Testis (tissue), 3 donors: Measurements from ENCODE around the gene MED23. TPM values are rescaled to one million over a fixed set of nuclear protein-coding genes. Genes with fewer than 3 reads are reported as not detected.

ENCODE experiments used
- DNase-seq: peaks from one replicate; pipeline ENCODE4 v3.0.0-alpha.2; 2019
- H3K27ac ChIP-seq, 2 donors: fragments of 200-600 bp; sonication (generic); one replicate each; pipeline ENCODE4 v1.5.1; 2019
- H3K27me3 ChIP-seq: fragments of 200-600 bp; sonication (generic); one replicate; pipeline ENCODE4 v1.5.1; 2019
- H3K36me3 ChIP-seq: fragments of 200-600 bp; sonication (generic); one replicate; pipeline ENCODE4 v1.5.1; 2017; ENCODE audit warnings: low read depth; ENCODE audit errors: missing control alignments
- H3K4me1 ChIP-seq: fragments of 200-600 bp; sonication (generic); one replicate; pipeline ENCODE4 v1.5.1; 2019
- H3K4me3 ChIP-seq, 2 donors: fragments of 200-600 bp; sonication (generic); one replicate each; pipeline ENCODE4 v1.5.1; 2017 to 2019
- H3K9me3 ChIP-seq: fragments of 200-600 bp; sonication (generic); one replicate; pipeline ENCODE4 v1.5.1; 2017
- POLR2A ChIP-seq: fragments of 450-650 bp; IDR thresholded peaks from one replicate; pipeline ENCODE4 v1.6.1; 2017; ENCODE audit warnings: antibody characterized with exemption, mild to moderate bottlenecking, moderate library complexity
- WGBS, 2 donors: methylation state at CpG; one replicate each; pipeline ENCODE4 v1.1.5; 2018; 5-methylcytosine and 5-hydroxymethylcytosine counted together
- intact Hi-C: fragments of 100-400 bp; cut with DNase I; formaldehyde crosslinking; loops from one replicate; pipeline ENCODE4 v1.15.1; 2023; ENCODE audit warnings: low total_unique reads
- polyA plus RNA-seq: library from polyadenylated mRNA; stranded (reverse); fragments of 350-450 nt; fragmentation: Illumina TruSeq; extraction: RNeasy Lipid Tissue Mini Kit (QIAGEN cat#74804); gene quantifications from one replicate; pipeline ENCODE4 v1.2.3, GENCODE V29; 2014; ENCODE audit warnings: low read depth, low replicate concordance; ENCODE audit not compliant: insufficient read depth
- total RNA-seq, 2 donors: library from RNA; depleted of rRNA; stranded (reverse); fragments of >200 nt; gene quantifications; one replicate each; pipeline ENCODE4 v1.2.3, GENCODE V29; 2016
- TF ChIP-seq, protein P1 (sequence below), 3 experiments: fragments of 450-650 bp in 2 of 3; fragments of 200-600 bp in 1 of 3; sonication (generic) in 1 of 3; IDR thresholded peaks; one replicate each; pipeline ENCODE4 v1.5.1; 2016 to 2019; ENCODE audit warnings: antibody characterized with exemption in 3 of 3, mild to moderate bottlenecking in 2 of 3, moderate library complexity in 1 of 3

MED23 gene
- total and polyA plus RNA-seq, 3 donors from 2014 or later = 24.4 to 42.1 (median 39.8) TPM

DNA sequence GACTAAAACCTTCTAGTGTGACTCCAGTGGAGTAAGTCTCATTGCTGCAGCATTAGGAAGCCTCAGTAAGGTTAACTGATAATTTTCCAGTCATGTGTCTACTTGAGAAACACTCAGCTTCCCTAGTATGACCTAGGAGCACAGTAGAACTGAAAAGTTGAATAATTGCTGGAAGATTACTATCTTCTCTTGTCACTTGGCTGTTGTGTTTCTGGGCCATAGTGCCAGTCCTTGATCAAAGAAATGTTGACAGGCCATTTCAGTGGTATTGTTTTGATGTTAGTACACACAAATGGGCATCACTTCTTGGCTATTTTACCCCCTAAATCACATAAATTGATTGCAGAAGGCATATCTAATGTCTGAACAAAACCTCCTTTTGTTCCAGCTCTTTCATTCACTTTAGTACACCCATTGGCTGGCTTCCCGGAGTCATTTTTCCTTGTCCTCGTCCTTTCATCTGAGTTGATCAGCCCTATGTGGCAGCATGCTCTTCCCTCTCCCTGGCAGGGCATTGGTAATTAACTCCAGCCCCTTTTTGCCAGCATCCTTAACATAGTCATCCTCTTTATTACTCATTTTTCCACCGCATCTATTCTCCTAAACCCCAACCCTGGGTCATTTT, 15.1 kb upstream of the MED23 start:
- no peak overlapping the region for H3K4me3 ChIP-seq
- no peaks in the 10 kb centered on the region for H3K4me1 ChIP-seq
- 70 to 73% methylated on average over 3 of the region's 3 CpGs for WGBS, 2 donors
- peak; percentile 89 for DNase-seq
- H3K27ac ChIP-seq = no peak overlapping the region
- no peaks in the 10 kb centered on the region for H3K9me3 ChIP-seq
- no peaks in the 10 kb centered on the region for H3K27me3 ChIP-seq
- no peaks in the 10 kb centered on the region for H3K36me3 ChIP-seq
- no peak for TF ChIP-seq POLR2A
- TF ChIP-seq, protein P1, sequence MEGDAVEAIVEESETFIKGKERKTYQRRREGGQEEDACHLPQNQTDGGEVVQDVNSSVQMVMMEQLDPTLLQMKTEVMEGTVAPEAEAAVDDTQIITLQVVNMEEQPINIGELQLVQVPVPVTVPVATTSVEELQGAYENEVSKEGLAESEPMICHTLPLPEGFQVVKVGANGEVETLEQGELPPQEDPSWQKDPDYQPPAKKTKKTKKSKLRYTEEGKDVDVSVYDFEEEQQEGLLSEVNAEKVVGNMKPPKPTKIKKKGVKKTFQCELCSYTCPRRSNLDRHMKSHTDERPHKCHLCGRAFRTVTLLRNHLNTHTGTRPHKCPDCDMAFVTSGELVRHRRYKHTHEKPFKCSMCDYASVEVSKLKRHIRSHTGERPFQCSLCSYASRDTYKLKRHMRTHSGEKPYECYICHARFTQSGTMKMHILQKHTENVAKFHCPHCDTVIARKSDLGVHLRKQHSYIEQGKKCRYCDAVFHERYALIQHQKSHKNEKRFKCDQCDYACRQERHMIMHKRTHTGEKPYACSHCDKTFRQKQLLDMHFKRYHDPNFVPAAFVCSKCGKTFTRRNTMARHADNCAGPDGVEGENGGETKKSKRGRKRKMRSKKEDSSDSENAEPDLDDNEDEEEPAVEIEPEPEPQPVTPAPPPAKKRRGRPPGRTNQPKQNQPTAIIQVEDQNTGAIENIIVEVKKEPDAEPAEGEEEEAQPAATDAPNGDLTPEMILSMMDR (IDR thresholded peaks at IDR 0.05) = no peak
- intact Hi-C loops = no loop called here

DNA sequence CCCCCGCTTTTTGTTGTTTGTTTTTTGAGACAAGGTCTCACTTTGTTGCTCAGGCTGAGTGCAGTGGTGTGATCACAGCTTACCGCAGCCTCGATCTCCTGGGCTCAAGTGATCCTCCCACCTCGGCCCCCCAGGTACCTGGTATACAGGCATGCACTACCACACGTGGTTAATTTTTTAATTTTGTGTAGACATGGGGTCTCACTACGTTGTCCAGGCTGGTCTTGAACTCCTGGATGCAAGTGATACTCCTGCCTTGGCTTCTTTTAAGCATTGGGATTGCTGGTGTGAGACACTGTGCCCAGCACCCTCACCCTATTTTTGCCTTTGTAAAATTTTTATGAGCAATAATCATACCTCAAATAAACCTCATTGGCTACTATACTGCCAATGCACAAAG, 14.5 kb upstream of the MED23 start:
- no peaks in the 10 kb centered on the region for H3K4me1 ChIP-seq
- TF ChIP-seq, protein P1 (IDR thresholded peaks at IDR 0.05) = no peak
- no peak for TF ChIP-seq POLR2A
- H3K27me3 ChIP-seq = no peaks in the 10 kb centered on the region
- no peaks in the 10 kb centered on the region for H3K9me3 ChIP-seq
- WGBS, 2 donors = 84 to 94% methylated on average over 6 of the region's 6 CpGs
- DNase-seq = no peak
- intact Hi-C loops = no loop called here
- no peaks in the 10 kb centered on the region for H3K36me3 ChIP-seq
- no peak overlapping the region for H3K27ac ChIP-seq
- H3K4me3 ChIP-seq = no peak overlapping the region

DNA sequence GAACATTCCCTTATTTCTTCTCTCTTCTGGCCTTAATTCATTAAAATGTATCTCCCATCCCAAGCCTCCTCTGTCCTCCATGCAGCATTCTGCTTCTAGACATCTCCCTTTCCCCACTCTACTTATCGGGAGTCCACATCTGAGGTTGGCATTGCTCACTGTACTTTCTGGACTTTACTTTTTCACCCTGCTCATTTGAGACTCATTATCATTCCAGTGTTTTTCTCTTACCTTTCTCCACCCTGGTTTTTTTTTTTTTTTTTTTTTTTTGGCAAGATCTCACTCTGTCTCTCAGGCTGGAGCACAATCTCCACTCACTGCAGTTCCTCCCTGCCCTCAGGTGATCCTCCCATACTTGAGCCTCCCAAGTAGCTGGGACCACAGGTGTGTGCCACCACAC, 13.5 kb upstream of the MED23 start:
- H3K27me3 ChIP-seq = no peaks in the 10 kb centered on the region
- TF ChIP-seq, protein P1 (IDR thresholded peaks at IDR 0.05) = no peak
- no peak for TF ChIP-seq POLR2A
- no peak overlapping the region for H3K4me3 ChIP-seq
- H3K27ac ChIP-seq = no peak overlapping the region
- DNase-seq = no peak
- intact Hi-C loops = no loop called here
- H3K9me3 ChIP-seq = no peaks in the 10 kb centered on the region
- WGBS, 2 donors = 90 to 100% methylated on average over 1 of the region's 1 CpG
- H3K36me3 ChIP-seq = no peaks in the 10 kb centered on the region
- H3K4me1 ChIP-seq = no peaks in the 10 kb centered on the region

DNA sequence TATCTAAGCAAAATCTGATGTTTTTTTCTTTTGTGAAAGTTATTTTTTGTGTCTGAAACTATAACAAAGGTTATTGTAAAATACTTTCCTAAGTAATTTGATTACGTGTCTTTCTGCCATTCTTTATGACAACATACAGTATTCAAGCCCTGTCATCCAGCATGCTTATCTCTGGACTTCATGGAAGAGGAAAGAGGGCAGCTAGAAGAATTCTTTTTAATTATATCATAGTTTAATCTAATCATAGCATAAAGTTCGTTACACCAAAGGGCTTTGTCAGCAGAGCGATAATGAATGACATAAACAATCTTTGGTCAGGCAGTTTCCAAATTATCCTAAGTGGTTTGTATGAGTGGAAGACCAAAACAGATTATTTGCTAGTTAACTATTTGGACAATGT, 12.5 kb upstream of the MED23 start:
- Histone ChIP-seq H3K9me3 (no peaks in the 10 kb centered on the region), H3K27ac (no peak overlapping the region), H3K4me1 (no peaks in the 10 kb centered on the region), H3K36me3 (no peaks in the 10 kb centered on the region), H3K4me3 (no peak overlapping the region), H3K27me3 (no peaks in the 10 kb centered on the region)
- intact Hi-C loops = no loop called here
- 68 to 77% methylated on average over 3 of the region's 3 CpGs for WGBS, 2 donors
- no peak for DNase-seq
- no peak for TF ChIP-seq POLR2A
- TF ChIP-seq, protein P1 (IDR thresholded peaks at IDR 0.05) = no peak

DNA sequence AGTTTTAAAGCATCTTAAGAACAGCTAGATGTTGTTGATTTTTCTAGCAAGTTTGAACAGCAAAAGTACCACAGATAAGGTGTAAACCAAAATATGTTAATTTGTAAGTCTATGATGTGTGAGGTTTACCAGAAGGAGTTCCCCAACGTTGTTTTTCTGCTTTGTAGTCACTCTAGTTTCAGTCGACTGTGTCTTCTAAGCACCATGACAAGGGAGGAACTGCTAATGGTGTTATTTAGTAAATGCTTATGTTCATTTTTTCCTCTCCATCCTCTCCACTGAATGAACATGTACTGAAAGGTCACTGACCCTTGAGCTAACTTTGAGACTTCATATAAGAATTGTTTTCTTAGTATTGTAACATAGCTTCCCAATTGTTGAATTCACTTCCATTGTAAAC, 12.1 kb upstream of the MED23 start:
- intact Hi-C loops = no loop called here
- no peaks in the 10 kb centered on the region for H3K9me3 ChIP-seq
- no peak for DNase-seq
- no peak overlapping the region for H3K27ac ChIP-seq
- H3K36me3 ChIP-seq = no peaks in the 10 kb centered on the region
- TF ChIP-seq, protein P1 (IDR thresholded peaks at IDR 0.05) = no peak
- TF ChIP-seq POLR2A = no peak
- no peaks in the 10 kb centered on the region for H3K27me3 ChIP-seq
- WGBS, 2 donors = 68 to 76% methylated on average over 2 of the region's 2 CpGs
- H3K4me1 ChIP-seq = no peaks in the 10 kb centered on the region
- no peak overlapping the region for H3K4me3 ChIP-seq
